Endothelial cell (in vitro differentiated cells): ENCODE data around the gene IQSEC3. TPM values are rescaled to one million over a fixed set of nuclear protein-coding genes. Genes with fewer than 3 reads are reported as not detected.
"Not testable (repeated sequence)": the region's sequence is repeated elsewhere in the genome, so short reads cannot be mapped to it uniquely, and the experiment has no call there.

Source experiments
- DNase-seq: peaks from one replicate; pipeline ENCODE4 v3.0.0; 2021; ENCODE audit warnings: low spot score
- H3K27ac Mint-ChIP-seq: one replicate; pipeline ENCODE4 v1.8.0; 2021; ENCODE audit warnings: mixed read lengths, inconsistent platforms; ENCODE audit not compliant: unreplicated experiment
- H3K27me3 Mint-ChIP-seq: one replicate; pipeline ENCODE4 v1.8.0; 2021; ENCODE audit warnings: mild to moderate bottlenecking, moderate library complexity, mixed read lengths, inconsistent platforms; ENCODE audit not compliant: unreplicated experiment
- H3K36me3 Mint-ChIP-seq: one replicate; pipeline ENCODE4 v1.8.0; 2021; ENCODE audit warnings: mild to moderate bottlenecking, low read depth, mixed read lengths, inconsistent platforms; ENCODE audit not compliant: unreplicated experiment
- H3K4me1 Mint-ChIP-seq: one replicate; pipeline ENCODE4 v1.8.0; 2021; ENCODE audit warnings: mild to moderate bottlenecking, mixed read lengths, inconsistent platforms; ENCODE audit not compliant: unreplicated experiment
- H3K4me3 Mint-ChIP-seq: one replicate; pipeline ENCODE4 v1.8.0; 2021; ENCODE audit warnings: mild to moderate bottlenecking, mixed read lengths, inconsistent platforms; ENCODE audit not compliant: unreplicated experiment
- H3K9me3 Mint-ChIP-seq: one replicate; pipeline ENCODE4 v1.8.0; 2021; ENCODE audit warnings: mixed read lengths, inconsistent platforms; ENCODE audit not compliant: unreplicated experiment
- total RNA-seq: library from RNA; stranded (reverse); fragmentation: NEBNext Ultra II Directional; extraction: Animal tissue kit (Norgen Biotek cat#: 25700); gene quantifications from one replicate; pipeline ENCODE4 v1.2.1, GENCODE V29; 2021; ENCODE audit not compliant: unreplicated experiment
- TF ChIP-seq, protein P1 (sequence below): fragments of 200-600 bp; sonication (generic); IDR thresholded peaks from one replicate; pipeline ENCODE4 v1.5.0; 2021; ENCODE audit warnings: antibody characterized with exemption; ENCODE audit not compliant: unreplicated experiment

IQSEC3 gene
- total RNA-seq, 1 donor from 2014 or later, result 13.2 TPM

DNA sequence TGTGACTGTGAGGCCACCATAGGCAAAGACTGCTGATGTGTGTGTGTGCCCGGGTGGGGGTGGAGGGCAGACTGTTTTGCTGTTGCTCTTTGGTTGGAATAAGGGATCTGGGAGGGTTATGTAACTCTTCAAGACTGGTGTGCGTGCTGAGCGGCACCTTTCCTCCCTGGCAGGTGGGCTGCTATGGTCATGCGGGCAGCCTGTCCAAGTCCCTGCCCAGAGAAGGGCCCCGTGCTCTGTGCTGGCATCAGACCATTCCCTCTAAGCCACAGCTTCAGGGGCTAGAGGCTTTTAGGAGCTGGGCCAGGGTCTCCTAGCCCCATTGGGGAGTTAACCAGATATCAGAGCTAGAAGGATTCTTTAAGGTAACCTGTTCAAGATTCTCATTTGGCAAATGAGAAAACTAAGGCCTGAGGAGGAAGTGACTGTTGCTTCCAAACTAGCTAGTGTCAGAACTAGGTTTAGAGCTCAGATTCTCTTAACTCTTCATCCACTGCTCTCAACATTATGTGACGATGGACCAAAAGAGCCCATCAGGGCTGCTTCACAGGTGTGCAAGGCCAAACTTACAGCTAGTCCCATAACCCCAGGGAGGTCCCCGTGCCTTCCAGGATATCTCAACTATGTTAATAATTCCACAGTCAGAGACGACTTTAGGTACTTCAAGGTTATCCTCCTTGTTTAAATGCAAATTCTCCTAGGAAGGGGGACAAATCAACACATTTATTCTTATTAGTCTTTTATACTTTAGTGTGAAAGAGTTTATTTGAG lies 8.0 kb downstream of the IQSEC3 start:
- not testable (repeated sequence) for H3K9me3 Mint-ChIP-seq, H3K4me3 Mint-ChIP-seq, H3K4me1 Mint-ChIP-seq, H3K27ac Mint-ChIP-seq, DNase-seq, H3K36me3 Mint-ChIP-seq
- peaks cover 18% of the 10 kb centered on the region for H3K27me3 Mint-ChIP-seq

GRCh38 chr12:75541-75940 lies 9.0 kb downstream of the IQSEC3 start:
- not testable (repeated sequence) for H3K27ac Mint-ChIP-seq, H3K4me3 Mint-ChIP-seq, H3K4me1 Mint-ChIP-seq, H3K36me3 Mint-ChIP-seq, DNase-seq, H3K9me3 Mint-ChIP-seq
- H3K27me3 Mint-ChIP-seq, result peaks cover 14% of the 10 kb centered on the region

DNA sequence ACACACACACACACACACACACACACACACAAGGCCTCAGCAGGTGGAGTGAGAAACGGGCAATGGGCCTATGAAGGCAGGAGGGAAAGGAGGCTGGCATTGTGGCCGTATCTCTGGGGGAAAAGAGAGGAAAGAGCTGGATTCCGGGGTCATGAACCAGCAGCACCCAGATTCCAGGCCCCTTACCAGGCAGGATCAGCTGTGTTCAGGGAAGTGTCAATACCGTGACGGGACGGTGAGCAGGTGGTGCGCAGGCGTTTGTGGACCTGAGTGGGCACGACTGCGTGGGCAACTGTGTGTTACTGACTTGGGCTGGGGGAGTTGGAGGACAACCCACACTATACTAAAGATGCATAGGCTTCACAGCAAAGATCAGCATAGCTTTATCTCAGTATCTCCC lies 9.5 kb downstream of the IQSEC3 start:
- H3K4me3 Mint-ChIP-seq, H3K9me3 Mint-ChIP-seq, H3K27ac Mint-ChIP-seq, H3K36me3 Mint-ChIP-seq, DNase-seq, H3K4me1 Mint-ChIP-seq: not testable (repeated sequence)
- peaks cover 14% of the 10 kb centered on the region for H3K27me3 Mint-ChIP-seq

- H3K27me3 Mint-ChIP-seq, result peaks cover 15% of the 10 kb centered on the region
- H3K36me3 Mint-ChIP-seq, DNase-seq, H3K4me3 Mint-ChIP-seq, H3K27ac Mint-ChIP-seq, H3K4me1 Mint-ChIP-seq, H3K9me3 Mint-ChIP-seq: not testable (repeated sequence)
Observed at GRCh38 chr12:76551-76950, 10.0 kb downstream of the IQSEC3 start.

- H3K9me3 Mint-ChIP-seq, H3K36me3 Mint-ChIP-seq, DNase-seq, H3K4me1 Mint-ChIP-seq, H3K4me3 Mint-ChIP-seq, H3K27ac Mint-ChIP-seq: not testable (repeated sequence)
- peaks cover 15% of the 10 kb centered on the region for H3K27me3 Mint-ChIP-seq
Observed at GRCh38 chr12:77101-77719, 10.6 kb downstream of the IQSEC3 start.

- not testable (repeated sequence) for H3K27ac Mint-ChIP-seq, H3K4me3 Mint-ChIP-seq, DNase-seq
Observed at GRCh38 chr12:77769-78383, 11.3 kb downstream of the IQSEC3 start.

GRCh38 chr12:78981-79380 lies 12.4 kb downstream of the IQSEC3 start:
- TF ChIP-seq, protein P1, sequence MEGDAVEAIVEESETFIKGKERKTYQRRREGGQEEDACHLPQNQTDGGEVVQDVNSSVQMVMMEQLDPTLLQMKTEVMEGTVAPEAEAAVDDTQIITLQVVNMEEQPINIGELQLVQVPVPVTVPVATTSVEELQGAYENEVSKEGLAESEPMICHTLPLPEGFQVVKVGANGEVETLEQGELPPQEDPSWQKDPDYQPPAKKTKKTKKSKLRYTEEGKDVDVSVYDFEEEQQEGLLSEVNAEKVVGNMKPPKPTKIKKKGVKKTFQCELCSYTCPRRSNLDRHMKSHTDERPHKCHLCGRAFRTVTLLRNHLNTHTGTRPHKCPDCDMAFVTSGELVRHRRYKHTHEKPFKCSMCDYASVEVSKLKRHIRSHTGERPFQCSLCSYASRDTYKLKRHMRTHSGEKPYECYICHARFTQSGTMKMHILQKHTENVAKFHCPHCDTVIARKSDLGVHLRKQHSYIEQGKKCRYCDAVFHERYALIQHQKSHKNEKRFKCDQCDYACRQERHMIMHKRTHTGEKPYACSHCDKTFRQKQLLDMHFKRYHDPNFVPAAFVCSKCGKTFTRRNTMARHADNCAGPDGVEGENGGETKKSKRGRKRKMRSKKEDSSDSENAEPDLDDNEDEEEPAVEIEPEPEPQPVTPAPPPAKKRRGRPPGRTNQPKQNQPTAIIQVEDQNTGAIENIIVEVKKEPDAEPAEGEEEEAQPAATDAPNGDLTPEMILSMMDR, result no peak
- H3K4me1 Mint-ChIP-seq, result no peaks in the 10 kb centered on the region
- no peak for DNase-seq
- no peaks in the 10 kb centered on the region for H3K9me3 Mint-ChIP-seq
- H3K36me3 Mint-ChIP-seq, result peaks cover 4% of the 10 kb centered on the region
- H3K27ac Mint-ChIP-seq, result no peak overlapping the region
- H3K4me3 Mint-ChIP-seq, result no peak overlapping the region
- peaks cover 15% of the 10 kb centered on the region for H3K27me3 Mint-ChIP-seq

More at GRCh38 chr12:77769-78383, 11.3 kb downstream of the IQSEC3 start:
- H3K9me3 Mint-ChIP-seq, H3K36me3 Mint-ChIP-seq, H3K4me1 Mint-ChIP-seq: not testable (repeated sequence)
- peaks cover 15% of the 10 kb centered on the region for H3K27me3 Mint-ChIP-seq
